ENCODE data around the gene RAB40AL.

DNA sequence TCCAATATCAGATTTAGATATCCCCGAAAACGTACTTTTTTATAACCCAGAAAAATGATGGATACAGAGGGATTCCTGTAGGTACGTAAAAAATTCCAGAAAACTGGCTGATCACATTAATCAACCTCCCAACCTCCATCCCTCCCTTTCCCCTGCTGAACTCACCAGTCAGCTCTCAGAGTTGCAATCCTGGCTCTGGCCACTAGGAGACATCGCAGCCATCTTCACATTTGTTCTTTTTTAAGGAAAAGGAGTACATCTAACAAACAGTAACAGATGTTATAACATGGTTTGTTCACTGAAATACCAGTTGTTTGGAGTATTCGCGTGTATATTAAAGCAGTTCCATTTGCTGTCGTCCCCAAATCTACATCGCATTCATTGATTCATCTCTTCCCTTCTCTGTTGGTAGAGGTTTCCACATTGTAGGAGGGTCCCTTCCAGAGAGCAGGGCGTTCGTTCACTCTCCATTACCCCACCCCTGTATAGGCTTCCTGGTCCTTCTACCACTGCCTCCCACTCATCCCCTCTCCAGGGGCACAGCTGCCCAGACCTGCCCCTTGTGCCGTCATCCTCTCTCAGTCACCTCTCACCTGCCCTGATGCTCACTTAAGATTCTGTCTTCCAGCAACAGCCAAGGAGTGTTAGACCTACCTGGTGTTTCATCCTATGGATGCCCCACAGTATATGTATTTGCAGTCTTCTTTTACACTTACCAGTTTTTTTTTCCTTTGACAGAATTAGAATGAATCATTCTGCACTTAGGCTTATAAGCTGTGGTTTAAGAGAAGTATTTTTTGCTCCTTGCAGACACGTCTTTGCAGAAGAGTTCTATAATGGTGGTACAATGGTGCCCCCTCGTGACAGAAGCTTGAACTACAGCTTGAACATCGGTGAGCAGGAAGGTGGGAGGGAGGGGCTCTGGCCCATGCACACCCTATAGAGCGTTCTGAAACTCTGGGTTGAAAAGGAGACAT lies 36.8 kb upstream of the RAB40AL start:
- TF ChIP-seq POLR2A (IDR thresholded peaks at IDR 0.05) (no peak), CTCF (IDR thresholded peaks at IDR 0.05) (peak; percentile 48 to 74 (median 58))

All from heart left ventricle (tissue), 13 donors.